WERI-Rb-1 (cell line): ENCODE results near the gene SDF2.

Experiments used
- DNase-seq: peaks from one replicate; pipeline ENCODE4 v3.0.0-alpha.2; 2020
- H3K27ac ChIP-seq: fragments of 250-450 bp; sonication (Bioruptor Pico); 2 replicates; pipeline ENCODE4 v1.5.1; 2020; ENCODE audit warnings: mild to moderate bottlenecking, moderate library complexity
- H3K27me3 ChIP-seq: fragments of 250-450 bp; sonication (Bioruptor Pico); 2 replicates; pipeline ENCODE4 v1.5.1; 2021; ENCODE audit warnings: mild to moderate bottlenecking, low read depth, moderate library complexity; ENCODE audit not compliant: insufficient read depth, severe bottlenecking
- H3K36me3 ChIP-seq: fragments of 250-450 bp; sonication (Bioruptor Pico); 2 replicates; pipeline ENCODE4 v1.5.1; 2020; ENCODE audit warnings: mild to moderate bottlenecking, moderate library complexity
- H3K4me3 ChIP-seq: 2 replicates; pipeline ENCODE4 v1.5.1; 2011; ENCODE audit warnings: low read depth, mild to moderate bottlenecking, control low read depth, low read length
- H3K9me3 ChIP-seq: fragments of 250-450 bp; sonication (Bioruptor Pico); 2 replicates; pipeline ENCODE4 v1.5.1; 2021; ENCODE audit warnings: mild to moderate bottlenecking, moderate library complexity; ENCODE audit not compliant: severe bottlenecking
- CTCF ChIP-seq: IDR thresholded peaks from 2 replicates; pipeline ENCODE4 v1.5.1; 2011; ENCODE audit warnings: low read depth, mild to moderate bottlenecking, control low read depth, inconsistent platforms, low read length

Gene SDF2

GRCh38 chr17:28657756-28658155 is 4.0 kb downstream of the SDF2 start:
- DNase-seq: no peak
- H3K27me3 ChIP-seq: no peaks in the 10 kb centered on the region
- H3K4me3 ChIP-seq: no peak overlapping the region
- TF ChIP-seq CTCF: no peak
- no peak overlapping the region for H3K27ac ChIP-seq
- no peaks in the 10 kb centered on the region for H3K9me3 ChIP-seq
- H3K36me3 ChIP-seq: peaks cover 42% of the 10 kb centered on the region

- Histone ChIP-seq H3K9me3 (no peaks in the 10 kb centered on the region), H3K4me3 (no peak overlapping the region), H3K27me3 (no peaks in the 10 kb centered on the region), H3K36me3 (peaks cover 48% of the 10 kb centered on the region), H3K27ac (no peak overlapping the region)
- no peak for DNase-seq
- no peak for TF ChIP-seq CTCF
Measured at GRCh38 chr17:28655160-28655559, 6.5 kb downstream of the SDF2 start.

GRCh38 chr17:28648698-28649097 is 13.0 kb downstream of the SDF2 start:
- no peak for DNase-seq
- Histone ChIP-seq H3K27ac (no peak overlapping the region), H3K9me3 (no peaks in the 10 kb centered on the region), H3K36me3 (peaks cover 29% of the 10 kb centered on the region), H3K4me3 (no peak overlapping the region), H3K27me3 (no peaks in the 10 kb centered on the region)
- no peak for TF ChIP-seq CTCF

GRCh38 chr17:28646039-28646754 is 15.5 kb downstream of the SDF2 start:
- no peak overlapping the region for H3K4me3 ChIP-seq
- no peaks in the 10 kb centered on the region for H3K9me3 ChIP-seq
- DNase-seq: no peak
- H3K36me3 ChIP-seq: peaks cover 39% of the 10 kb centered on the region
- TF ChIP-seq CTCF: no peak
- H3K27ac ChIP-seq: peak overlapping the region; percentile 44
- no peaks in the 10 kb centered on the region for H3K27me3 ChIP-seq

GRCh38 chr17:28645576-28645939 is 16.1 kb downstream of the SDF2 start:
- H3K27me3 ChIP-seq: no peaks in the 10 kb centered on the region
- H3K27ac ChIP-seq: peak overlapping the region; percentile 60
- no peak for DNase-seq
- no peaks in the 10 kb centered on the region for H3K9me3 ChIP-seq
- no peak for TF ChIP-seq CTCF
- peak overlapping the region; percentile 91 for H3K4me3 ChIP-seq
- peaks cover 41% of the 10 kb centered on the region for H3K36me3 ChIP-seq
